ENCODE measurements around the gene OSBPL1A. TPM values are rescaled to one million over a fixed set of nuclear protein-coding genes. Genes with fewer than 3 reads are reported as not detected.

The OSBPL1A gene
- total RNA-seq, 2 experiments from 2014 or later: 2.4 to 2.7 TPM

DNA sequence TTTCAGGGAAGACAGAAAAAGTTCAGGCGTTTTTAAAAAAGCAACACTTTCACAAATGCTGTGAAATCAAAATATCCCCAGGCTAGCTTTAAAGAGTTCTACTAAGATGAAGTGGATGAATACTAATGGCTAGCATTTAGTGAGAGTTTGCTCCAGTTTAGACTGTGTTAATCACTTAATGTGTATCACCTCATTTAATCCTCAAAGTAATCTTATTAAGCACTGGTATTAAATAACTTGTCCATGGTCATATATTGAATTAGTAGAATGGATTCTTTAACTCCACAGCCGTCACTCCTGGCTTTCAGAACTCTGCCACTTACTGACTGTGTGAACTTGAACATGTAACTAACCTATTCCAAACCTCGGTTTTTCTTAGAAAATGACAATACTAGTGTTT lies 192.7 kb downstream of the OSBPL1A start:
- Mint-ChIP-seq H3K4me1 (ENCODE audit: low read depth) (no peaks in the 10 kb centered on the region), H3K27me3 (ENCODE audit: low read depth) (no peaks in the 10 kb centered on the region), H3K36me3 (ENCODE audit: low read depth) (no peaks in the 10 kb centered on the region), H3K9me3 (no peaks in the 10 kb centered on the region), H3K27ac (no peak overlapping the region), H3K4me3 (no peak overlapping the region)
- CTCF ChIA-PET: interaction anchor here (1.4 kb wide), 1 partner anchor 28 kb away, joined by 6 read pairs; no protein-coding TSS in a partner anchor
- intact Hi-C loops (cut with micrococcal nuclease): no loop called here
- no peak for DNase-seq

DNA sequence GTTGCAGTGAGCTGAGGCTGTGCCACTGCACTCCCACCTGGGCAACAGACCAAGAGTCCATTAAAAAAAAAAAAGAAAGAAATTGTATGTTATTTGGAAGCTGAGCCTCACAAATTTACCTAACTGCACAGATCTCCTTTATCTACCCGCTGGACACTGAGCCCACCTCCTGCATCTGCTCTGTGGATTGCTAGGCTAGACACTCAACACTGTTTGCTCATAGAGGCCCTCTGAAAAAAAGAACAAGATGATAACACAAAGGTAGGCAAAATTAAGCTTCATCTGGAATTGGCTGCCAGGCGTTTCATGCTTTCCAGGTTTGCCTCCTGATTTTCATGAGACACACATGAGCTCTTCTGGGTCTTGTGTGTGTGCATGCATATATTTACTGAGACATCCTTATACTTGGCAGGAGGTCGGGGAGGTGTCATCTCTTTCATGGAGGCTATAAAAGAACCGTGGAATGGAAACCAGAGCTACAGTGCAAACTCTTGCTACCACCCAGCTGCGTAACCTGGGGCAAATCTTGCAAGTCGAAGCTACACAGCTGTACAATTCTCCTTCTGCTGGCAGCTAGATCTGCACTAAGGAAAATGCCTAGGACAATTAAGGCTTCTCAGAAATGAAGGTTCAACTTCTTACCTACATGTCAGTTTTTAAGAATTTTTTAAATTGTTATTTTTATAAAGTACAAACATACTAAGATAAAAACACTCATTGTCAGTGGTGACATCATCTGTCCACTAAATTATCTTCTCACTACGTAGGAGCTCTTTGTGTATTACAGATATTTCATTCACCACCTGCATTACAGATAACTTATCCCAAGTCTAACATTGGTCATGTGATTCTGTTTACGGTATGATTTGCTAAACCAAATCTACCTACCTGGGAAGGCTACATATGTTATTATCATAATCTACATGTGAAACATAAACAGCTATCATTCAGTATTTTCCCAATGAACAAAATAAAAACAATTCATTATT lies 195.6 kb downstream of the OSBPL1A start:
- Mint-ChIP-seq H3K36me3 (ENCODE audit: low read depth) (no peaks in the 10 kb centered on the region), H3K27me3 (ENCODE audit: low read depth) (no peaks in the 10 kb centered on the region), H3K4me1 (ENCODE audit: low read depth) (no peaks in the 10 kb centered on the region), H3K27ac (no peak overlapping the region), H3K9me3 (no peaks in the 10 kb centered on the region), H3K4me3 (no peak overlapping the region)
- CTCF ChIA-PET: interaction anchor here (0.6 kb wide), 1 partner anchor 287 kb away, joined by 3 read pairs; no protein-coding TSS in a partner anchor
- intact Hi-C loops (cut with micrococcal nuclease): no loop called here
- no peak for DNase-seq

DNA sequence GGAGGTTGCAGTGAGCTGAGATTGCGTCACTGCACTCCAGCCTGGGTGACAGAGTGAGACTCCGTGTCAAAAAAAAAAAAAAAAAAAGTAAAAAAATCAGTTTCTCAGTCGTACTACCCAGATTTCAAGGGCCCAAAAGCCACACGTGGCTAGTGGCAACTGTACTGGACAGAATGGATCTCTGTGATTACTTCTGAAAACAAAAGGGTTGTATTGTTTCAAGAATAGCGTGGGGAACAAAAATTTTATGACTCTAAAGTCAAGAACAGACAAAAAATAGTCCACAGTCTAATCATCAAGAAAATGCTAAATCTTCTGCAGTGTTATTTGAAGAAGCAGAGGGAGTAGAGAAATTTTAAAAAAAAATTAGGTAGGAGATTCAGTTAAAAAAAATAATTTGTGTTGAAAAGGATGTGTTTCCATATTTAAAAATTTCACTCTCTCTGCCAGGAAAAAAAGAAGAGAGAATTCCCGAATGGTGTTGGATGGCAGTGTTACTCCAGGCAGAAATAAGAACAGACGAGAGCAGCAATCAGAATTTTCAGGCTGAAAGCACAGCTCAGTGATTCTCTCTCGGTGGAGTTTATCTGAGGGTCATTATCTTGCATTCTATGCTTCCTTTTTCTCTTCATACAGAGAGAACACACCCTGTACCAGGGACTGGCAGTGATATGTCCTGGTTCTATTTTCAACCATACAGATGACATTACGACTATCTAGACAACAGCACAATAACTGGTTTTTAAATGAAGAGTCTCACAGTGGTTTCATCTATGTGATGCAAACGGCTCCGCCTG lies 196.9 kb downstream of the OSBPL1A start:
- CTCF ChIA-PET: no interaction called here
- no peaks in the 10 kb centered on the region for H3K36me3 Mint-ChIP-seq (ENCODE audit: low read depth)
- no peaks in the 10 kb centered on the region for H3K27me3 Mint-ChIP-seq (ENCODE audit: low read depth)
- no peak overlapping the region for H3K4me3 Mint-ChIP-seq
- no peaks in the 10 kb centered on the region for H3K4me1 Mint-ChIP-seq (ENCODE audit: low read depth)
- no peaks in the 10 kb centered on the region for H3K9me3 Mint-ChIP-seq
- no peak for DNase-seq
- no peak overlapping the region for H3K27ac Mint-ChIP-seq
- intact Hi-C loops (cut with micrococcal nuclease): no loop called here

DNA sequence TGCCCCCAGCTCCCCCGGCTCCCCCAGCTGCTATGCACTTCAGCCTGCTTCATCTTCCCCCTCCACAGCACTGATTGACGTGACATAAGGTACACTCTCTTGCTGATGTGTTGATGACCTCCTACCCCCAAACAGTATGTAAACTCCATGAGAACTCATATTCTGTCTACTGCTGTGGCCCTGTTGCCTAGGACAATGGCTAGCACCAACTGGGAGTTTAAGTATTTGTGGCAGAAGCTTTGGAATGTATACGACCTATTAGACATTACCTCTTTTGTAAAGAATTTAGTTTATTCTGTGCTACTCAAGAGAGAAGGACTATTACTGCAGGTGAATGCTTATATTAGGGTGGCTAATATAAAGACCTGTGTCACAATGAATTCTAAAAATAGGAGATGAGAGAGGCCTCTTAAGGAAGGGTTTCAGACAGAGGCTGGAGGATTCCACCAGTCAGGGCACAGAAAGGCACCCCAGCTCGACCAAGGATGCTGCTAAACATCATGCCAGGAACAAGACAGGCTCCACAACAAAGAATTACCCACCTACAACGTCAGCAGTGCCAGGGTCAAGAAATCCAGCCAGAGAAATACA lies 198.2 kb downstream of the OSBPL1A start:
- intact Hi-C loops (cut with micrococcal nuclease): no loop called here
- CTCF ChIA-PET: no interaction called here
- Mint-ChIP-seq H3K36me3 (ENCODE audit: low read depth) (no peaks in the 10 kb centered on the region), H3K4me3 (no peak overlapping the region), H3K27ac (no peak overlapping the region), H3K9me3 (no peaks in the 10 kb centered on the region), H3K27me3 (ENCODE audit: low read depth) (no peaks in the 10 kb centered on the region), H3K4me1 (ENCODE audit: low read depth) (no peaks in the 10 kb centered on the region)
- DNase-seq: no peak

DNA sequence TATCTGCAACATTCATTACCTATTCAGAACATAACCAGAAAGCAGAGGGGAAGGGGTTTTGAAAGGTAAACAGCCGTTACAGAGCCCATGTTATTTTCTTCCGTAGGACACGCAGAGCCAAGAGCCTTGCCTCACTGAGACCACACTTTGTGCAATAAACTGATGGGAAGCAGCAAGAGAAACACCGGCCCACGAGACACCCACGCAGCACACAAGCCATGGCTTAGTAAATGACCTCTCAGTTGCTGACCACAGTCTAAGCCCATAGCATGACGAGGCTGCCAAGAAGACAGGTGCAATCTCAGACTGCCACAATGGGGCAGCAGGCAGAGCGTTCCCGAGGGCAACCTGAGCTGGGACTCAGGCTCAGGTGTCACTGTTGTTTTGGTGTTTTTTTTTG lies 199.2 kb downstream of the OSBPL1A start:
- Mint-ChIP-seq H3K27ac (no peak overlapping the region), H3K9me3 (no peaks in the 10 kb centered on the region), H3K4me3 (no peak overlapping the region), H3K27me3 (ENCODE audit: low read depth) (no peaks in the 10 kb centered on the region), H3K4me1 (ENCODE audit: low read depth) (no peaks in the 10 kb centered on the region), H3K36me3 (ENCODE audit: low read depth) (no peaks in the 10 kb centered on the region)
- no peak for DNase-seq
- CTCF ChIA-PET: no interaction called here
- intact Hi-C loops (cut with micrococcal nuclease): no loop called here

DNA sequence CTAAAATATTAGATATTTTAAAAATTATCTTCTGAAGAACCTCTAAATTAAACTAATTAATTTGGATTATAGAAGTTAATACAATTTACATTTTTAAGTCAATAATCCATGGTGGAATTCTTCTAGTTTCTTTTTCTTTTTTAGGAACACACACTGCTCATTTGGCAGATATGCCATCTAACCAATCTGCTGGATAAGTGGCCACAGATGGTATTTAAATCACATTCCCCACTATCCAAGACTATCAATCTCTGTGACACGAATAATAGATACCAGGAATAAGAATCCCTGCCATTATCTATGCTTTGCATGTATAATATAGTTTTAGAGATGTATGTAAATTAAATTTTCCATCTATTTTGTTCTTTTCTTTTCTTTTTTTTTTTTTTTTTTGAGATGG lies 200.2 kb downstream of the OSBPL1A start:
- CTCF ChIA-PET: interaction anchor here (1.6 kb wide), 1 partner anchor 10 kb away, joined by 3 read pairs; no protein-coding TSS in a partner anchor
- H3K36me3 Mint-ChIP-seq (ENCODE audit: low read depth): no peaks in the 10 kb centered on the region

DNA sequence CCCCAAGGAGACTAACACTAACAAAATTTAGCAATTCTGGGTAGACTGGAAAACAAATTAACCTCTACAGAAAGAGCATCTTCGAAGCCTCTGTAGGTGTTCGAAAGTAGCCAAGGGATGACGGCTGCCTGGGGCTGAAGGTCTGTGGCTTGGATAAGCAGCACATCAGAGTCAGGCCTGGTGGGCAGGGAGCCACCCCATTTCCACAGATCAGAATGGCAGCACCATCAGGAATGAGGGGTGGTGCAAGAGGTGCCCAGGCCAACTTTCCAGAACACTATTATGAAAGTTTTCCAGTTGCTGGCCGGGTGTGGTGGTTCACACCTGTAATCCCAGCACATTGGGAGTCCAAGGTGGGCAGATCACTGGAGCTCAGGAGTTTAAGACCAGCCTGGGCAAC lies 200.9 kb downstream of the OSBPL1A start:
- intact Hi-C loops (cut with micrococcal nuclease): no loop called here
- no peaks in the 10 kb centered on the region for H3K27me3 Mint-ChIP-seq (ENCODE audit: low read depth)
- CTCF ChIA-PET: interaction anchor here (1.6 kb wide), 1 partner anchor 9 kb away, joined by 3 read pairs; no protein-coding TSS in a partner anchor
- H3K4me3 Mint-ChIP-seq: no peak overlapping the region
- H3K27ac Mint-ChIP-seq: no peak overlapping the region
- DNase-seq: no peak
- no peaks in the 10 kb centered on the region for H3K36me3 Mint-ChIP-seq (ENCODE audit: low read depth)
- H3K4me1 Mint-ChIP-seq (ENCODE audit: low read depth): no peaks in the 10 kb centered on the region
- H3K9me3 Mint-ChIP-seq: no peaks in the 10 kb centered on the region

More for the DNA sequence above, 200.2 kb downstream of the OSBPL1A start:
- intact Hi-C loops (cut with micrococcal nuclease): no loop called here
- Mint-ChIP-seq H3K27me3 (ENCODE audit: low read depth) (no peaks in the 10 kb centered on the region), H3K4me3 (no peak overlapping the region), H3K4me1 (ENCODE audit: low read depth) (no peaks in the 10 kb centered on the region), H3K9me3 (no peaks in the 10 kb centered on the region), H3K27ac (no peak overlapping the region)
- no peak for DNase-seq

DNA sequence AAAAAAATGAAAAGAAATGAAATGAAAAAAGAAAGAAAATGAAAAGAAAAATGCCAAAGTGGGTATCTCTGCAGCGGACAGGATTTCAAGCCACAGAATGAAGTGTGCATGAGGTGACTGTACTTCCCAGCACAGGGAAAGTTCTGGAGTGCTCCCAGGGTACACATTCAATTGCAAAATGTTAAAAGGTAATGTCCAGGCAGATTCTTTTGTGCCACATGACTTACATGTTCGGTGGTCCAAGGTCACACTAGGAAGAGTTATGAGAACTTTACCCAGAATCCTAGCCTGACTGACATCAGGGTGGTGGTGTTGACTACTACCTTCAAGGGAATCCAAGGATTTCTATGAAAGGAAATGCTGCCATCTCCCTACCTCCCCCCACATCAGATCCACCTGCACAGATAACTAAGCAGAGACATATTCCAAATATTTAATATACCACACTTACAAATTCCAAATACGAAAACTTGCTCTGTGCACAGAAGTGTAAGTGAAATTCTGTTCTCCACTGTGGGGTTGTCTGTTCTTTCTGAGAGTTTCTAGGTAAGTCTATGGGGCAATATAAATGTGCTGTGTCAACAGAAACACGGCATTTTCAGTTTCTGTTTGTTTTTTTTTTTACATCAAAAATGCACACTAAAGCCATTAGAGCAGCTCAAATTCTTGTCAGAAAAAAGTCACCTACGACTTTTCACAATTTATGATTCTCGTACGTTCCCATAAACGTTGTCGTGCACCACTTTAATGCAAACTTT lies 202.1 kb downstream of the OSBPL1A start:
- Mint-ChIP-seq H3K27ac (no peak overlapping the region), H3K9me3 (no peaks in the 10 kb centered on the region), H3K4me1 (ENCODE audit: low read depth) (no peaks in the 10 kb centered on the region), H3K36me3 (ENCODE audit: low read depth) (no peaks in the 10 kb centered on the region), H3K4me3 (no peak overlapping the region), H3K27me3 (ENCODE audit: low read depth) (no peaks in the 10 kb centered on the region)
- intact Hi-C loops (cut with micrococcal nuclease): no loop called here
- CTCF ChIA-PET: no interaction called here
- no peak for DNase-seq

DNA sequence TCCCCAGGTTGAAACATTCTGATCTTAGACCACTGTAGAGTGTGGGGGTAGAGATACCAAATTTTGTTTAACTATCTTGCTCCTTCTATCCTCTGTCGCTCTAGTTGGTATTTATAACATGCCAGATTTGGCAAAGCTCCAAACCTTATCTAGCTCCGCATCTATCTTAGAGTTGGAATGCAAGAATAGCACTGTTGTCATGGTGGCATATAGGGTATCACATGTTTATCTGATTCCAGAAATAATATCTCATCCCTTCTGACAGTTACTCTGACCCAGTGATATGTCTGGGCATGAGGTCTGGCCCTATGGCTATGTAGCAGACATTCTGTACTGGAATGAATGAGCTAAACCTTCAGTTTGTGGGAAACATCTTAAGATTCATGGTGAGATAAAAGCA lies 207.0 kb downstream of the OSBPL1A start:
- no peak for DNase-seq
- Mint-ChIP-seq H3K27me3 (ENCODE audit: low read depth) (peaks cover 2% of the 10 kb centered on the region), H3K4me1 (ENCODE audit: low read depth) (no peaks in the 10 kb centered on the region), H3K27ac (no peak overlapping the region), H3K4me3 (no peak overlapping the region), H3K36me3 (ENCODE audit: low read depth) (no peaks in the 10 kb centered on the region), H3K9me3 (no peaks in the 10 kb centered on the region)
- CTCF ChIA-PET: interaction anchor here (0.6 to 1.7 kb wide), 2 partner anchors 14 to 326 kb away, joined by 4 read pairs; no protein-coding TSS in a partner anchor
- intact Hi-C loops (cut with micrococcal nuclease): no loop called here

DNA sequence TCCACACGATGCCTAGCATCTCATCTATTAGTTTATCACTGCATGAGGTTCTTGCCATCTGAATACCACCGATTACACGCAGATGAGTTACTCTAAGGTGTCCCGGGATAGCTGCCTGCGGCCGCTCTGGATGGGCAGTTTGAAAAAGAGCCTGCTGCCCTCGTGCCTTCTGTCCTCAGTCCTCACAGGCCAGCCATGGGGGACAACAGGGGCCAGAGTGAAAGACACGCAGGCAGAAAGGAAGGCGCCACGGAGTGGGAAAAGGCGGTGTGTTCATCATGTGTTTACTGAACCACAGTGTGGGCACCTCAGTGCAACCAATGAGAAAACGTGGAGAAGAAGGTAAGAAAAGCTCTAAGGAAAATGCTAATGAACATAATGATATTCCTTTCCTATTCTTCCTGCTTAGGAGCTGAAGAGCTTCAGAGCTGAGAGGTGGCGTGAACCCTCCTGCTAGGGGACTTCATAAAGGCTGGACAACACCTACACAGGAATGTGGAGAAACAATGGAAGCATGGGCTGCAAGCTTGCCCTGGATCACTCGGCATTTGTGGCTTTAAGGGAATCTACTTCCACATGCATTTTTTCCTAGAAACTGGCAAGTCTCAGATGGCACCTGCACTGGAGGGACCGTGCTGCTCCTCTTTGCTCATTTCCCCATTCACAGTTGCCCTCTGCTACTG lies 207.8 kb downstream of the OSBPL1A start:
- peaks cover 4% of the 10 kb centered on the region for H3K27me3 Mint-ChIP-seq (ENCODE audit: low read depth)
- intact Hi-C loops (cut with micrococcal nuclease): no loop called here
- DNase-seq: no peak
- no peaks in the 10 kb centered on the region for H3K9me3 Mint-ChIP-seq
- H3K27ac Mint-ChIP-seq: no peak overlapping the region
- CTCF ChIA-PET: interaction anchor here (1.1 to 1.7 kb wide), 2 partner anchors 13 to 17 kb away, joined by 3 to 4 read pairs; no protein-coding TSS in a partner anchor
- no peaks in the 10 kb centered on the region for H3K4me1 Mint-ChIP-seq (ENCODE audit: low read depth)
- H3K36me3 Mint-ChIP-seq (ENCODE audit: low read depth): no peaks in the 10 kb centered on the region
- no peak overlapping the region for H3K4me3 Mint-ChIP-seq

DNA sequence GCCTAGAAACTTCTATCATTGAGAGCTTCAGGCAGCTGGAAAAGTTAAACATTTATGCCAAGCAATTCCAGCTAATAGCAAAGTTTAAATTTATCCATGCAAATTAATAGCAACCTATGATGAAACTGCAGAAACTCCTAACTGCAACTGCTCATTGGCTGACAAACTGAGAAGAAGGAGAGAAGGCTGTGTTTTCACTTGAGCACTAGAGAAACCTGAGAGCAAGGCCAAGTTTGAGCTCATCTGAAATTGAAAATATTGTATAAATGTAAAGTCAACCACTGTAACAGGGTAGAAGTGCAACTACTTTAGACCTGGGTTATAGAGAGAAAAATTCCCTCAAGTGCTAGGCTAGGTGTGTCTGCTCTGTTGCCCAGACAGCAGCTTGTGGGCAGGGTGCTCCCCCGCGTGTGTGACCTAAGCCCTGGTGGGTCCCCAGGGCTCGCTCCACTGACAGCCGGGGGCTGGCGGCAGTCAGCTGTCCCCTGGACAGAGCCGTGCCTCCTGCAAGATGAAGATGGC lies 208.6 kb downstream of the OSBPL1A start:
- DNase-seq: no peak
- Mint-ChIP-seq H3K27ac (no peak overlapping the region), H3K36me3 (ENCODE audit: low read depth) (no peaks in the 10 kb centered on the region), H3K4me1 (ENCODE audit: low read depth) (no peaks in the 10 kb centered on the region), H3K4me3 (no peak overlapping the region), H3K9me3 (no peaks in the 10 kb centered on the region), H3K27me3 (ENCODE audit: low read depth) (peaks cover 4% of the 10 kb centered on the region)
- CTCF ChIA-PET: interaction anchor here (1.1 to 1.8 kb wide), 2 partner anchors 17 to 300 kb away, joined by 3 to 5 read pairs; no protein-coding TSS in a partner anchor
- intact Hi-C loops (cut with micrococcal nuclease): no loop called here

Data from activated naive CD4-positive, alpha-beta T cell treated with anti-CD3 and anti-CD28 coated beads for 36 hours (primary cell).